Mucosa of descending colon (tissue), 3 donors: ENCODE results near the gene TEX54. TPM values are rescaled to one million over a fixed set of nuclear protein-coding genes. Genes with fewer than 3 reads are reported as not detected.

Source experiments
- ATAC-seq: fragments of 200-7000 bp; cut with Tn5 transposase; one replicate; pipeline ENCODE4 v1.9.1; 2020; ENCODE audit warnings: mild to moderate bottlenecking, moderate library complexity
- DNase-seq, 3 donors: peaks; one replicate each; pipeline ENCODE4 v3.0.0-alpha.2; 2020
- H3K36me3 ChIP-seq: fragments of 200-600 bp; one replicate; pipeline ENCODE4 v1.8.0; 2021; ENCODE audit warnings: low read depth, mild to moderate bottlenecking
- H3K4me1 ChIP-seq: fragments of 200-600 bp; one replicate; pipeline ENCODE4 v1.8.0; 2021; ENCODE audit warnings: low read depth, mild to moderate bottlenecking
- H3K4me3 ChIP-seq: fragments of 200-600 bp; one replicate; pipeline ENCODE4 v1.8.0; 2021; ENCODE audit warnings: mild to moderate bottlenecking
- H3K9me3 ChIP-seq: fragments of 200-600 bp; one replicate; pipeline ENCODE4 v1.8.0; 2021; ENCODE audit warnings: mild to moderate bottlenecking
- intact Hi-C, 2 donors: fragments of 100-400 bp; cut with DNase I in 1 of 2; cut with micrococcal nuclease in 1 of 2; formaldehyde crosslinking; loops; one replicate each; pipeline versions ENCODE4 v1.11.0 to v1.11.1; 2022; cut with DNase I, micrococcal nuclease
- total RNA-seq, 3 donors: library from RNA; stranded (reverse); fragmentation: NEBNext Ultra II Directional in 2 of 3; extraction: Animal tissue kit (Norgen Biotek cat#: 25700) in 2 of 3; gene quantifications; one replicate each; pipeline versions ENCODE4 v1.2.1 to v1.2.4, GENCODE V29; 2021 to 2023
- TF ChIP-seq, protein P1 (sequence below): fragments of 200-600 bp; IDR thresholded peaks from one replicate; pipeline ENCODE4 v1.8.0; 2022; ENCODE audit warnings: antibody characterized with exemption, mild to moderate bottlenecking
- donor health status: DM: no; HTN: no; CAD: no; lungs with moderate emphysema.
- donor health status: DM: no; HTN: no; CAD: no.
- donor health status: DM: no; HTN: yes; CAD: no.

TEX54 gene
- total RNA-seq, 3 donors from 2014 or later: not detected

DNA sequence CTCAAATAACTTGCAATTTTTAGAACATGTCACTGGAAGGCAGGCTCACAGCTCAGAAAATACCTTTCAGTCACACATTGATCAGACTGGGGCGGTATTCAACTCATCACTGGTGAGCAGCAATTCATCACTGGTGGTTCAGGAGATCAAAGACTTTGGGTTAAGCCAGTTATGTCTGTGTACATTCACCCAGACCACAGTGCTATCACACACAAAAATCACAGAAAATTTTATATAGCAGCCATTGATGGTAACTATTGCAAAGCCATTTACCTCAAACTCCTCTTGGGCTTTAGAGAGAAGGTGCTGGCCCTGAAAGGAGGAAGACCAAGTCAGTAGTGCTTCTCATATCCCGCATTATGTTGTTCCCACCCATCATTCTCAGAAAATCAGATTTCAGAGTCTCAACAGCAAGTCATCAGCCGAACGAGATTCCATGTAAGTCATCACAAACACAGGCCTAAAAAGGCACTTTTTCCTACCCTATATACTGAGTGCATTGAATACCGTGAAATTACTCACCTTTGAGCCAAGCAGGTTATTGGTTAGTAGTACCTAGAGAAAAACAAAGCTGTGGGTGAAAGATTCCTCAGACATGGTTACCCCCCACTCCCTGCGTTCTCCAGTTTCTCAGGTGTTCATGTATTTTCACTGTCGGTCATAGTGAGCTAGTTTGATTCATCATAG, 20.8 kb upstream of the TEX54 start:
- Histone ChIP-seq H3K9me3 (no peaks in the 10 kb centered on the region), H3K4me1 (peaks cover 27% of the 10 kb centered on the region), H3K4me3 (no peak overlapping the region), H3K36me3 (peaks cover 12% of the 10 kb centered on the region)
- intact Hi-C loops: no loop called here
- DNase-seq (no peak), ATAC-seq (no peak)
- TF ChIP-seq, protein P1, sequence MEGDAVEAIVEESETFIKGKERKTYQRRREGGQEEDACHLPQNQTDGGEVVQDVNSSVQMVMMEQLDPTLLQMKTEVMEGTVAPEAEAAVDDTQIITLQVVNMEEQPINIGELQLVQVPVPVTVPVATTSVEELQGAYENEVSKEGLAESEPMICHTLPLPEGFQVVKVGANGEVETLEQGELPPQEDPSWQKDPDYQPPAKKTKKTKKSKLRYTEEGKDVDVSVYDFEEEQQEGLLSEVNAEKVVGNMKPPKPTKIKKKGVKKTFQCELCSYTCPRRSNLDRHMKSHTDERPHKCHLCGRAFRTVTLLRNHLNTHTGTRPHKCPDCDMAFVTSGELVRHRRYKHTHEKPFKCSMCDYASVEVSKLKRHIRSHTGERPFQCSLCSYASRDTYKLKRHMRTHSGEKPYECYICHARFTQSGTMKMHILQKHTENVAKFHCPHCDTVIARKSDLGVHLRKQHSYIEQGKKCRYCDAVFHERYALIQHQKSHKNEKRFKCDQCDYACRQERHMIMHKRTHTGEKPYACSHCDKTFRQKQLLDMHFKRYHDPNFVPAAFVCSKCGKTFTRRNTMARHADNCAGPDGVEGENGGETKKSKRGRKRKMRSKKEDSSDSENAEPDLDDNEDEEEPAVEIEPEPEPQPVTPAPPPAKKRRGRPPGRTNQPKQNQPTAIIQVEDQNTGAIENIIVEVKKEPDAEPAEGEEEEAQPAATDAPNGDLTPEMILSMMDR: no peak

DNA sequence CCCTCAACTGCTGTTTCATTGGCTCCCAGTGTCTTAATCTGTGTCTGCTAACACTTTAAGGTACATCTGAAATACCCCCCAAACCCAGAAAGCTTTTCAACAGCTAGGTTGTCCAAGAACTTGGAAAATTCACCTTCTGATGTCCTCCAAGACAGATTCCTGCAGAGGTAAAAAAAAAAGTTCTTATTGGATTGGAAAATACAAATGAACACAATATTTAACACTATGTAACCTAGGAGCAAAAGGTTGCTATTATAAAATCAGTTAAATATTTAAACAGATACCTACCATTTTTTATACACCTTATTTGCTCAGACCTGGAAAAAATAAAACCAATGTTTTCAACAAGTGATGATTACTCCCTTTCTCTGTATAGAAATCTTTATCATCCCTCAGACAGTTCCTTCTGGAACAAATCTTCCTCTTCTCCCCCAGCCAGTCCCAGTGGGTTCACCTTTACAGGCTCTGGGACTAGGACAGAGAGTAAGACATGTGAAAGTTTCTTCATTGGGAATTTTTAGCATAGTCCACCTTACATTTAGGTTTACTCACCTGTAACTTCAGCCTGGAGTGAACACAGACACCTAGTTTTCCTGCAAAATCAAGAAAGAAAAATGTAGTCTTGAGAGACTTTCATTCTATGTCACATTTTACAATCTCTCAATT, 20.0 kb upstream of the TEX54 start:
- Histone ChIP-seq H3K36me3 (peaks cover 12% of the 10 kb centered on the region), H3K4me3 (no peak overlapping the region), H3K4me1 (peaks cover 22% of the 10 kb centered on the region), H3K9me3 (no peaks in the 10 kb centered on the region)
- TF ChIP-seq, protein P1: no peak
- DNase-seq (no peak), ATAC-seq (no peak)
- intact Hi-C loops: no loop called here

DNA sequence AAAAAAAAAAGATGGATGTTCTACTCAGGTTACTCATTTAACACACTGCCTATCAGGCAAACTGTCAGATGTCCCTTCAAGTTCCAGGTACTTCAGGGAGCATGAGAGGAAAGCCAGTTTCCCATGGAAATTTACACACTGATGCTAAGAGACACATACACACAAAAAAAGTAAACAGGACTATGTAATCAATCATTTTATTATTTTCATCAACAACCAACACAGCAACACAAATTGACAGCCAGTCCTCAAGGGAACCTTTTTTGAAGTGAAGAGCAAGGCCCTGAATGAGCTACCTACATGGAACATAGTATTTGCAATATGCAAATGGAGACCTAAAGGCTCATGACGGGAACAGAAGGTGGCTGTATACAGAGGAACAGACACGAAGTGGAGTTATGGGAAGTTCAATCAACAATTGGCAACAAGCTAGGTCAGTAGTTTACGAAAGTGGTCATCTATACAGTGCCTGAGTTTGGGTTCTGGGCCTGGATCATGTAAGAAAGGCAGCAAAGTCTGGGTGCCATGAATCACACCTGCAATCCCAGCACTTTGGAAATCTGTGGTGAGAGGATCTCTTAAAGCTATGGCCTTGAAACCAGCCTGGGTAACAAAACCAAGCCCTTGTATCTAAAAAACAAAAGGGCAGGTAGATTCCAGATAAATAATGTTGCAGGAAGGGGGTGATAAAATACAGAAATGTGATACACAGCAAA, 19.3 kb upstream of the TEX54 start:
- TF ChIP-seq, protein P1: no peak
- Histone ChIP-seq H3K9me3 (no peaks in the 10 kb centered on the region), H3K4me1 (peaks cover 22% of the 10 kb centered on the region), H3K36me3 (peaks cover 12% of the 10 kb centered on the region), H3K4me3 (no peak overlapping the region)
- no peak for ATAC-seq
- intact Hi-C loops: no loop called here
- DNase-seq: no peak

DNA sequence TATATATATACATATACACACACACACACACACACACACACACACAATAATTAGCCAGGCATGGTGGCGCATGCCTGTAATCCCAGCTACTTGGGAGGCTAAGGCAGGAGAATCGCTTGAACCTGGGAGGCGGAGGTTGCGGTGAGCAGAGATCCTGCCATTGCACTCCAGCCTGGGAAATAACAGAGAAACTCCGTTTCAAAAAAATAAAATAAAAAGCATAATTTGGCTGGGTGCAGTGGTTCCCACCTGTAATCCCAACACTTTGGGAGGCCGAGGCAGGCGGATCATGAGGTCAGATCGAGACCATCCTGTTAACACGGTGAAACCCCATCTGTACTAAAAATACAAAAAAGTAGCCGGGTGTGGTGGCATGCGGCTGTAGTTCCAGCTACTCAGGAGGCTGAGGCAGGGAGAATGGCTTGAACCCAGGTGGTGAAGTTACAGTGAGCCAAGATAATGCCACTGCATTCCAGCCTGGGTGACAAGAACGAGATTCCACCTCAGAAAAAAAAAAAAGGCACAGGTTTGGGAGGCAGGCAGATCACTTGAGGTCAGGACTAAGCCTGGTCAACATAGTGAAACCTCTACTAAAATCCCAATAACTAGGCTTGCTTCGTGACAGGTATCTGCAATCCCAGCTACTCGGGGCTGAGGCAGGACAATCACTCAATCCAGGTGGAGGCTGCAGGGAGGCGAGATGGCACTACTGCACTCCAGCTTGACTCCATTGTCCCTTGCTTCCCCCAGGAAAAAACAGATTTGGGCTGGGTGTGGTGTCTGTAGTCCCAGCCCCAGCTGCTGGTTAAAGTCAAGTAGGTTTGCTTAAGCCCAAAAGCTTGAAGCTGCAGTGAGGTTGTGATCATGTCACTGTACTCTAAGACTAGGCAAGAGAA, 18.5 kb upstream of the TEX54 start:
- no peak for DNase-seq
- Histone ChIP-seq H3K36me3 (peaks cover 12% of the 10 kb centered on the region), H3K4me3 (no peak overlapping the region), H3K9me3 (no peaks in the 10 kb centered on the region), H3K4me1 (peaks cover 18% of the 10 kb centered on the region)
- TF ChIP-seq, protein P1: no peak
- intact Hi-C loops: no loop called here
- no peak for ATAC-seq

DNA sequence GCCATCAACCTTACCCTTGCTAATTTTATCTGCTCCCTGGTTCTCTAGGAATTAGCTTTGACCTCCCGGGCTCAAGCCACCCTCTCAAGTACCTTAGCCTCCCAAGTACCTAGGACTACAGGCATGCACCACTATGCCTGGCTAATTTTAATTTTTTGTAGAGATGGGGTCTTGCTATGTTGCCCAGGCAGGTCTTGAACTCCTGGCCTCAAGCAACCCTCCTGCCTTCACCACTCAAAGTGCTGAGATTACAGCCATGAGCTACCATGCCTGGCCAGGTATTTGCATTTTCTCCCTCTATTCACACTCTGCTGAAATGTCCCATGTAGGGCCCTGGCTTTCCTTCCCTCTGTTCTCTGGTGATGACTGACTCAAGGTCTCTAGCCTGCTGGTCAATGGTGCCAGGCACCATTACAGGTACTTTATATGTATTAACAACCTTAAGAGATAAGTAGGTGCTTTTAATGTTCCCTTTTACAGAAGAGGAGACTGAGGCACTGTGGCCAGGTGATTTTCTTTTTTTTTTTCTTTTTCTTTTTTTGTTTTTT, 15.2 kb upstream of the TEX54 start:
- intact Hi-C loops: no loop called here
- TF ChIP-seq, protein P1: no peak
- Histone ChIP-seq H3K36me3 (peaks cover 5% of the 10 kb centered on the region), H3K4me3 (no peak overlapping the region), H3K4me1 (no peaks in the 10 kb centered on the region), H3K9me3 (no peaks in the 10 kb centered on the region)
- ATAC-seq (no peak), DNase-seq (no peak)
